Stimulated activated CD8-positive, alpha-beta memory T cell treated with anti-CD3 and anti-CD28 coated beads, Interleukin-15, amount 100 ng/mL, for 48 hours (primary cell): ENCODE results near the gene KCNG2.

ENCODE experiments used
- DNase-seq, 2 donors: peaks; one replicate each; pipeline ENCODE4 v3.0.0-alpha.2; 2020; ENCODE audit warnings: low read depth in 2 of 2

The KCNG2 gene

GRCh38 chr18:79906706-79907105 is 109.0 kb downstream of the KCNG2 start:
- no peak for DNase-seq

DNA sequence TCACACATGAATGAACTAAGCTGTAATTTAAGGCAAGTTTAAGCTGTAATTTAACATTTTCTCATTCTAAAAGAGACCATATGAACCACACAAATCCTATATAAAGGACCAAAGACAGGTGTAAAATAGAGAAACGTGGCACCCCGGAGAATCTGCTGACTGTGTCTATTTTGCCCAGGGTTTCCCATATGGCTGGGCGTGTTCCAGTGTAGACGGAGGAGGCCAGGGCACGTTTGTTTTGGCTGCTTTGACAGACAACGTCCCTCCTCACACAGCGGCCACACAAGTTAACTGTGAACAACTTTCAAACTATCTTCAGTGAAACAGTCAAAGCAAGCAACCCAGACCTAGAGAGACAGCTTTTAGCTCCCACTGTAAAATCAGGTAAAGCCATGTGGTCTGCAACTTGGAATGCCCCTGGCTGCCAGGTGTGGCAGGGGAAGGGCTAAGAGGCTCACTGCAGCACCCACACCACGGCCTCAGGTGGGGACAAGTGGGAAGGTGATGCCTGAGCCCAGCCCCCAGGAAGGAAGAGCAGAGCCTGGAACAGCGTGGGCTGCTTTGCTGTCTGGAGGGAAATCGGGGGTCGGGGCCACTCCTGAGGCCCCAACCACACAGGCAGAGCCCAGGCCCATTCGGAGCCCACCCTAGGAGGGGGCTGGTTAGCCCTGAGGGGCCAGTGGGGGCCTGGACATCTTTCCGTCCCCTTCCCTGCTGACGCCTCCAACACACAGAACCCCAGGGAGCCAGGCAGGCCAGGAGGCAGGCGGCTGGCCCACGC is 113.0 kb downstream of the KCNG2 start:
- no peak for DNase-seq

GRCh38 chr18:79911344-79912270 is 113.9 kb downstream of the KCNG2 start:
- DNase-seq: no peak

DNA sequence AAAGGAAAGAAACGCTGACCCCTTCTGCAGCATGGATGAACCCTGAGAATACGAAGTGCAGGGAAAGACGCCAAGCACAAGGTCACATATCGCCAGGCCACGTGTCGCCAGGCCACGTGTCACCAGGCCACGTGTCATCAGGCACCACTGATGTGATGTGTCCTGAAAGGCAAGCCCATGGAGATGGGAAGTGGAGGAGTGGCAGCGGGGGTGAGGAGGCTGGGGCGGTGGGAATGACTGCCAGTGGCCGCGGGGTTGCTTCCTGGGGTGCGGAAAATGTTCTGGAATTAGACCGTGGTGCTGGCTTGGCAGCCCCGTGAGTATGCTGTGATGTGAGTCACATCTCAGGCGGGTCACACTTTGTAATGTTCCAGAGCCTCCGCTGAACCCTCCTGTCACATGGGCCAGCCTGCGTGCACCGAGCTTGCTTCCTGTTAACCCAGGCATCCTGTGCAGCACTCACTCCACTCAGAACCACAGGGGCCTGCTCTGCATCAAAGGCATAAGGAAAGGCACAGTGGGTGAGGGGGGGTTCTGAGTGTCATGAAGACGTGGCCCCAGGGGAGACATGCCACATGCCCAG is 114.8 kb downstream of the KCNG2 start:
- DNase-seq: peak; percentile 13 to 16

- no peak for DNase-seq
These were observed 115.5 kb downstream of the KCNG2 start for GRCh38 chr18:79912994-79913831.

DNA sequence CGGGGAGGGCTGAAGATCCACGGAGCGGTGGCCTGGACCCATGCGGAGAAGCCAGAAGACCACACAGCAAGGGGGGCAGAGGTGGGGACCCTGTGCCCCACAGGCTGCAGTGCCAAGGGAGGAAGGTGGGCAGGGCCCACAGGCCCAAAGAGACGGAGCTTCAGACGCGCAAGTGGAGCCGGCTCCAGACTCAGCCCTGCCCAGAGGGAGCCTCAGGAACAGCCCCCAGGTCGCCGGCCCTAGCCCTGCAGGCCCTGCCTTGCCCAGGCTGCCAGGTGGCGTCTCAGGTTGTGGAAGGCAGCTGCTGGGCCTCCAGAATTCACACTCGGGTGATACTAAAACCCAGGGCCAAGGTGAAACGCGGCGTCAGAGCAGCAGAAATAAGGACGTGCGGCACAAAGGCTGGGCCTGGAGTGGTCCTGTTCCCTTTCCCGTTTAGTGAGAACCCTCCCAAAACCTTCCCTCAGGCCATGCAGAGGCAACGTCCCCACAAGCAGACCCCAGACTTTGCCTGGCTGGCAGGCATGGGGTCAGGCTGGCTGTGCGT is 116.9 kb downstream of the KCNG2 start:
- DNase-seq: no peak

DNA sequence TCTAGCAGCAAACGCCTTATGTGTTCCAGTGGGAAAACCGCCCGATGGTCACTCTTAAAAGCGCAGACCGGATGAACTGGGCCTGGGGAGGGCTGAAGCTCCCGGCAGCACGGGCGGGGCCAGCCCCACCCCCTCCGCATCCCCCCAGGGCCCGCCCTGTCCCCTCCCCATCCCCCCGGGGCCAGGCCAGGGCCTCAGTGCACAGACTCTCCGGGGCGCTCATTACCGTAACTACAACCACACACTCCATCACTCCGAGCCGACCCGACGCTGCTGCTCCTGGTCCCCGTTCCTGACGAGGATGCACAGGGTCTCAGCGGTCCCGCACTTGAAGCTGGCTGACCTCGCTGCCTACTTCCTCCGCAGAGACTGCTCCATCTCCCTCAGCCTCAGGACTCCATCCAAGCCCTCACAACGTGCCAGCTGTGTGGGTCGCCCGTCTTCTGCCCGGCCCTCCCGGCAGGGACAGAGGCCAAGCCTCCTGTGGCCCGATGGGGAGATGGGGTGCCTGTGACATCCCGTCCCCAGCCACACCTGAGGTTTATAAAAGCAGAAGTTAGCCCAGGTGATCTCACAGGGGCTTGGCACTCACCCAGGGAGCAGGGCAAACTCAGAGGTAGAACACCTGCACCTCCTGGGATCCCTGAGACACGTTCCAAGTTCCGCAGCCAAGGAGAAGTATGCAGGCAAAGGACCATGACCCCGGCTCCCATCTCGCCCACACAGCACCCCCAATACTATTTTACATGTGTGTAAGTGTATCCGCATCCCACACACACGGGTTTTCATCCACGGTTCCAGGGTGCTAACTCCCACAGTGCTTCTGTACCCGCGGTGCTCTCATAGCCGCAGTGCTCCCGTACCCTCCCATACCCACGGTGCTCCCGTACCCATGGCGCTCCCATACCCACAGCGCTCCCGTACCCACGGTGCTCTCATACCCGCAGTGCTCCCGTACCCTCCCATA is 117.7 kb downstream of the KCNG2 start:
- no peak for DNase-seq

- DNase-seq: no peak
These were observed 118.4 kb downstream of the KCNG2 start for GRCh38 chr18:79916128-79916494.

GRCh38 chr18:79916546-79917168 is 118.9 kb downstream of the KCNG2 start:
- DNase-seq: no peak

DNA sequence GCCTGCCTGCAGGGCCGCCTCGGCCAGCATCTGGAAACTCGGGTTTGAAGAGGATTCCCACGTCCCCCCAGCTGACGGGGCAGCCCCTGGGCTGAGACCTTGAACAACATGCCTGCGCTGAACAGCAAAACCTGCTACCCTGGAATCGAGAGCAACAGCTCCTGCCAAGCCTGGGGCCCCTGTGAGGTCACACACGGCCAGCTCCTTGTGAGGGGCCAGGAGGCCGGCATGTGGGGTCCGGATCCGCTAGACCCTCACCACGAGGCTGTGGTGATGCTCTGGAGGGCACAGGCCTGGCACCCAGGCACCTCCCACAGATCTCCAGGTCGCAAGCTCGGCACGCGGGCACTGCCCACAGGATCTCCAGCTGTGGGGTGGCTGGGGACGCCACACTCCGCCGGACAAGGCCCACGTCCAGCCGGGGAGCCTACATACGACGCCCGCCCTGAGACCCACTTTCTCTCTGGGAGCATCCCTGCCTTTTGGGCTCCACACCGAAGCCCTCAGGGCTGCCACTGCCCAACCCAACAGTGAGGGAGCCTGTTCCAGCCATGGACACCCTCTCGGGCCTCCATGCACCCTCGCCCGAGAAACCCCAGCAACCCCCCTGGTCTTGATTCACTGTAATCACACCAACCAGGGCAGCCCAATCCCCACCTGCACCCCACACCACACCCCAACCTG is 119.6 kb downstream of the KCNG2 start:
- no peak for DNase-seq

DNA sequence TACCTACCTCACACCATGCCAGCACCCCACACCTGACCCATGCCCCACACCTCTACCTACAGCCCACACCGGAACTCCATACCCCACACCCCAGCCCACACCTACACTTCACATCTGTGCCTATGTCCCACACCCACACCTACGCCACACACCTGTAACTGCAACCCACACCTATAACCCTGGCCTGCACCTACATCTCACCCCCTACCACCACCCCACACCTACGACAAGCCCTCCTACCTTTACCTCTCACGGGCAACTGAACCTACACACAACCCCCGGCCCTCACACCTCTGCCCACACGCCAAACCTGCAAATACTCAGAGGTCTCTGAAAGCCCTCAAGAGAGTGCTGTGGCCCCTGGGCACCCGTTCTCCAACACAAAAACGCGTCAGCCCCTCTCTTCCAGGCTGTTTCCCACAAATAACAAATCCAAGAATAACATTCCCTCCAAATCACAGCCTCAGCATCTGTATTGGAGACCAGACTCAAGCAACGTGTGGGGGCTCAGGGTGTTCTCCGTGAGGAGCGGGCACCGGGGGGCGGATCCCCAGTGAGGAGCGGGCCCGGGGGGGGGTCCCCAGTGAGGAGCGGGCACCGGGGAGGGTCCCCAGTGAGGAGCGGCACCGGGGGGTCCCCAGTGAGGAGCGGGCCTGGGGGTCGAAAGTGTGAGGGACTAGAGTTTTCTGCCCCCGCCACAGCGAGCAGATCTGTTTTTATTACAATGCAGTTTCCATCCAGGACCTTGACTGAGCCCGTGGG is 120.3 kb downstream of the KCNG2 start:
- no peak for DNase-seq

DNA sequence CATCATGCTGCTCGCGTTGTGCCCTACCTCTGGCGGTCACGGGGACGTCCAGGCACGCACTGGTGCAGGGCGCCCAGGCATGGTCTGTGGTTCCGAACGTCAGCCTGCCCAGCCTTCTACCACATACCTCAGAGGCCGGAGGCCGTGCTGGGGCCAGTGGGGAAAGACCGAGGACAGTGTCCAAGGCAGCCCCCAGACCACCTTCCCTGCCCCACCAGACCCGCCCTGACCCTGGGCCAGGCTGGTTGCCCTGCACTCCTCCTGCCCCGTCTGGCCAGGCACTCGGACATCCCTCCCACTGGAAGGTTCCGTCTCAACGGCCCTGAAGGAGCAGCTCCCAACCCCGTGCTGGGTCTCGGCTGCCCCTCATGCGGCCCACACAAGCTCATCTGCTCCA is 120.9 kb downstream of the KCNG2 start:
- no peak for DNase-seq

DNA sequence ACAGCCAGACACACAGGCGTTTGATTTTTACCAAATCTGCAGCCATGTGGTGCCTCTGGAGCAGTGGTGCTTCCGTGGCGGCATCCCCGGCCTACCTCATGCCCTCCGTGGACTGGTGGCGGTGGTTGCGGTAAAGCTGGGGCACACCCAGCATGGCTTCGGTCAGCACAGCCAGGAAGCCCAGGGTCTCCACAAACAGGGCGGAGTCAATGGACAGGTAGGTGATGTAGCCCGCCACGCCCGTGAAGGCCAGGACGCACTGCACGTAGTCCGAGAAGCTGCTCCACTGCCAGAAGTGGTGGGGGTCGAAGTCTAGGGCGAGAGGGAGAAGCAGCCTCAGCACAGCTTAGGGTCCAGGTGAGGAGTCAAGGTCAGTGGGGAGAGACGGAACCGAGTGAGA is 121.4 kb downstream of the KCNG2 start:
- DNase-seq: no peak

DNA sequence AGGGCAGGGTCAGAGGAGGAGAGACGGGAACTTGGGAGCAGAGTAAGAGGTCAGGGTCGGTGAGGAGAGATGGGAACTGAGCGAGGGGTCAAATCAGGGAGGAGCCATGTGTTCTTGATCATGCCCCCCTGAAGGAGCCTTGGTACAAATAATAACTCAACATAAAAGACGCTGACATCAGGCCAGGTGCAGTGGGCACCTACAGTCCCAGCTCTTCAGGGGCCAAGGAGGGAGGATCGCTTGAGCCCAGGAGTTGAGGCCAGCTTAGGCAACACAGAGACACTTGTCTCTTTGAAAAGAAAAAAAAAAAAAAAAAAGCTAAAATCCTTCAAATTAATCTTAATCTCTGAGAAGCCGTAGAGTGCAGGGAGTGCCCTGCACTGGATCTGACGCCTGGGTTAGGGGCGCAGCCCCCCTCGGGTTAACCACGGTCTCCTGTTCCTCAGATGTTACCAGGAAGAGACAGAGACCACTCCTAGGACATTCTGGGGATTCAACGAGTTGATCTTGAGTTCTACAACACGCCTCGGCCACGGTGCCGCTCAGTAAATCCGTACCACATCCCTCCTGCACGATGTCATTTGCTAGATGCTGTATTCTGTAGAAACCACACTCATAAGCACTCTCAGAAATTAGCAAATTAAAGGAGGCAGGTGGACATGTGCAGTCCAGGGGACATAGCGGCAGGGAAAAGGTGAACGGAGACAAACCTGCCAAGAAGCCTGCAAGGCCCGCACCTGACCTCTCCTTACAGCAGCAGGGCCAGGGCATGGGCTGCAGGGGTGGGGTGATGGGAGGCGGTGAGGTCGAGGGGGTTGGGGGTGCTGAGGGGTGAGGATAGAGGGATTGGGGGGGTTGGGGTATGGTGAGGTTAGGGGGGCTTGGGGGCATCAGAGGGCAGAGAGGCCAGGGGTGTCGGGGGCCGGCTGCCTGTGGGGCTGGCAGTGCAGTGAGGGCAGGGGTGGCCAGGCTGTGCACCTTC is 124.5 kb downstream of the KCNG2 start:
- DNase-seq: no peak

GRCh38 chr18:79922971-79923411 is 125.3 kb downstream of the KCNG2 start:
- no peak for DNase-seq

GRCh38 chr18:79923896-79924585 is 126.3 kb downstream of the KCNG2 start:
- no peak for DNase-seq
